T47D (cell line): ENCODE results near the gene C17orf50.
A peak's percentile ranks its signal among the peaks of the same experiment; 100 is the strongest.

Experiments
- DNase-seq, 2 experiments: peaks; one replicate each; pipeline versions ENCODE4 v3.0.0 to v3.0.0-alpha.2; 2011 to 2012; ENCODE audit warnings: low read depth in 1 of 2, low spot score in 1 of 2
- JUND ChIP-seq: IDR thresholded peaks from 2 replicates; pipeline ENCODE4 v1.6.1; 2012; ENCODE audit warnings: low read depth
- in situ Hi-C: cut with HindIII; loops from 2 replicates; pipeline ENCODE4 v1.10.0; 2016; ENCODE audit warnings: low sequenced_read_pairs, low pct_unique_long_range_greater_than_20kb

Gene C17orf50

DNA sequence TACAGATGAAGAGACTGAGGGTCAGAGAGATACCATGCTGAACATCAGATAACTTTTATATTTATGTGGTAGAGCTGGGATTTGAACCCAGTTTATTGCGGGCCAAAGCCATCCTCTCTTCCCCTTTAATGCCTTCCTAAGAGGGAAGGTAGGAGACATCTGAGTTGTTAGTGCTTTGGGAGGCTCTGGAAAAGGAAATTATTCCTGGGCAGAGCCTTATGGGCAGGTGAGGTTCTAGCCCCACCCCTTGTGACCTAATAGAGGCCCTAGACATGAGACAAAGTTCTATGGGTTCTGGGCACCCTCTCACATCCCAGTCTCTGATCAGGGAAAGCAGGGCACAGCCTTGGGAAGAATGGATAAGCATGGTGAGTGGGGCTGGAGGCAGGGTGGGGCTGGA lies at the start of gene C17orf50:
C17orf50 (plus strand) TSS at position 301 of the 400 bp plus-strand sequence; CDS start at position 356, 55 bp downstream.
- no peak for DNase-seq
- in situ Hi-C loops, result no loop called here
- no peak for TF ChIP-seq JUND

DNA sequence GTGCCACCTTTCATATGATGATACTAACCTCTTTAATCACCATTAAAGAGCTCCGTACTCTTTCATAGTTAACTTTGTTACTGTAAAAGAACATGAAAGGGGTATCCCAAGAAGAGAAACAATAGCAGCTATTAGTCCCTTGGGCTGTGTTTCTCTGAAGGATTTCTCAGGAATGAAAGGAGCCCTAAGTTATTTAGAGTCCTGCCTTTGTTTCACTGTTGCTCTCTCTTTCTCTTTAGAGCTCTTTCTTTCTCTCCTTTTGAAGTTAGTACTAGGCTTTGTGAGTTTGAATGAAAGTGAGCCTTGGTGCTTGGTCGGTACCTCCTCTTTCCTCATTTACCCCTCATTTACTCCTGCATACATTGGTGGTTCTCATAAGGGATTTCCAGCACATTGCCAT lies 49.7 kb upstream of the C17orf50 start:
- in situ Hi-C loops, result no loop called here
- DNase-seq, result no peak
- no peak for TF ChIP-seq JUND

DNA sequence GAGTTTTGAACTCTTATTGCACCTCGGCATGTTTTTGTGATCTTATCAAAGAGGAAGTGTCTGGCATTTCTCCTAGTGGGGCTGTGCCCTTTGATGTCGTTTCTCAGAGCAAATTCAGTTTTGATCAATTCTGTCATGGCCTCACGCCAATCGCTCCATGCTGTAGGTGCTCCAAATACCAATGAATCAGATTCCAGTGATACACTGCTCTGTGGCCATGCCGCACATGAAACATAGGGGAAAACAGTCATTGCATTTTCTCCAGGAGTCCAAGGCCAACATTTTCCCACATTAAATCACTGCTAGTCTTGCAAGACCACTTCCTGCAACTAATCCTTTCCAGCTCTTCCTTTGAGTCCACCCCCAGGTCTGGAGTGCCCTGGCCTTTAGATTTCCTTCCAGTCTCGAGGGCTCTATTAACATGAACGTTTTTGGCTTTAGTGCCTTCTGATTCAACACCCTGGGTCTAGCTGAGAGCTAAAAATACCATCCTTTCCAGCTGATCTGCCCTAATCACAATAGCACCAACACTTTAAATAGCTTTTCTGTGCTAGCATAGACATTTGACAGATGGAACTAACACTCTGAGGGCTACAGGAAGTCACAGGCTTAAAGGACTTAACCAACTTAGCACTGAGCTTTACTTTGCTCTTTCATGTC lies 47.5 kb upstream of the C17orf50 start:
- DNase-seq, result no peak
- in situ Hi-C loops, result no loop called here
- no peak for TF ChIP-seq JUND

DNA sequence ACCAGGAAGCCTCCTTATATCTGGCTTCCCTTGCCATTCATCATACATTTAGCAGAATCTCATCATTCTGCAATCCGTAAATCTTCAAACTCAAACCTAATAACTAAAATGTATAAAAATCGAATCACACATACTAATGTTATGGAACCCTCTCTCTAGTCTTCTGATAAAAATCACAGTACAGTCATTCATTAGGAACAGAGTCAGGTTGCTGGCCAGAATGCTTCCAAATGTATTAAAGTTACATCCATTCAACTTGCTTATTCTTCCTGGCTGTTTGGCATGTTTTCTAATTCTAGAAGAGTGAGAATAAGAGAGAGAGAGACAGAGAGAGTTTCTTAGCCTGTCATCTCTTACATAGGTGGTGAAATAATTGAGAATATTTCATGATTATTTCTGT lies 45.7 kb upstream of the C17orf50 start:
- in situ Hi-C loops, result no loop called here
- TF ChIP-seq JUND, result no peak
- no peak for DNase-seq

DNA sequence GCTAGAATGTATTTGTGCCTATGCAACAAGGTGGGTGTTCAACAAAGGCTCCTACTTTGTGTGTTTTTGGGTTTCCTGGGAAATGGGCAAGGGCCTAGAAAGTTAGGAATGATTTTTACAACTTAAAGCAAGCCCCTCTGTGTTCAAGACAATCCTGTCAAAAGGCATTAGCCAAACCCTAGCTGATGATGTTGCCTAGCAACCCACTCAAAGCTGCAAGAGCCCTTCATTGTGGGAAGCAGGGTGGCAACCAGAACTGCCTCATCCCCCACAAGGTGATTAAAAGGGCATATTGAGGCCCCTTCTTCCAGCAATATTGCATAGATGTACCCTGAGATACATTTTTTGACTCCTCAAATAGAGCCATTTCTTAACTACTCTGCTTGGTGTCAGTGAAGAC lies 45.3 kb upstream of the C17orf50 start:
- in situ Hi-C loops, result no loop called here
- no peak for DNase-seq
- TF ChIP-seq JUND, result no peak

DNA sequence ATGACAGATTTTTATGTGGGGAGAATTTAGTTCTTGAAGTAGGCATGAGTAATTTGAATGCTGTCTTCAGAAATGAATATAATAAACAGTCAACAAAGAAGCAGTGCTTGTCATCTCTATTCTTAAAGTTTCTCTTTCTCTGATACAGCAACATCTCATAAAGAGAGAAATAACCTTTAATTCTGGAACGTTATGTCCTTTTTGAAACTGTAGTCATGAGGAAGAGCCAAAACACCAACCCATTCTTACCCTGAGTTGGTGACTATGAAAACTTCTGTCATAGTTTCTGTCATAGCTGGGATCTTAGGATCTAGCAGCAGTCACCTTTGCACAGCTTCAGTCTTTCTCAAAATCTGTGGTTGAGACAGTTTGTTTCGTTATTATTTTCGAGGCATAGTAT lies 44.5 kb upstream of the C17orf50 start:
- in situ Hi-C loops, result no loop called here
- DNase-seq, result no peak
- no peak for TF ChIP-seq JUND

DNA sequence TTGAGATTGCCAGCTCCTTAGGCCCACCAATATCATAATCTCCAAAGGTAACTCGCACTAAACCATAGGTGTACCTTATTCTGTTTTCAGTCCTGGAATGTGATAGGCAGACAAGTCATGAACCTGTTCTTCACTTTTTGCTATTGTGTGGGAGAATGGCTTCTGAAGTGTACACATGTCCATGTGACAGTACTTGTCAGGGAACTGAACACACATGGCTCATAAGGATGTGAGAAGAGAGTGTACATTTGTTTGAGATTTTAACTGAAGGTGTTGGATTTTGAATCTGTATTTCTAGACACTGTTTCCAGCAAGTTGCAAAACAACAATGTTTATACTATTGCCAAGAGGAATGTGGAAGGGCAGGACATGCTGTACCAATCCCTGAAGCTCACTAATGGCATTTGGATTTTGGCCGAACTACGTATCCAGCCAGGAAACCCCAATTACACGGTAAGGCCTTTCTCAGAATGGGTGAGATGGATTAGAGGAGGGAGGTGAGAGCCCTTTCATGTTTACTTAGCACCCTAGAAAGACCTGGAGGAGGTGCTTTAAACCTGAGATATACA lies 43.7 kb upstream of the C17orf50 start:
- TF ChIP-seq JUND, result peak; percentile 9; the same call in 1 of the 2 replicates
- in situ Hi-C loops, result no loop called here

DNA sequence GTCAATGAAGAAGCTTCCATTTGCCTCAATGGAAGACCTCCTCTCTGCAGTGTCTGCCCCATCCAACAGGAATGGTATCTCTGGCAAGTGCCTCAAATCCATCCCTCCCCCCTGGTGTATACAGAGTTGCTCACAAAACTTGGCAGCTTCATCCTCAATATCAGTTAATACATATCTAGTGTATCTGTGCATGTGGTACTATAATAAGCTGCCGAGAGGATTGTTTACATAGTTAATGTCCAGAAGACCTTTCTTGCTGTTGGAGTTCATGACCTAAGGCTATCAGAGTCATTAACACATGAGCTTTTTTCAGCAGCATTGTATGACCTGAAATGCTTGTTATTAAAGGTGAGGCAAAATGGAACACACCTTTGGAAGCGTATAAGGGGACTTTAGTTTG lies 43.2 kb upstream of the C17orf50 start:
- in situ Hi-C loops, result no loop called here

More for the DNA sequence above, 43.7 kb upstream of the C17orf50 start:
- DNase-seq, result peak in 1 of 2 experiments; percentile 89

DNA sequence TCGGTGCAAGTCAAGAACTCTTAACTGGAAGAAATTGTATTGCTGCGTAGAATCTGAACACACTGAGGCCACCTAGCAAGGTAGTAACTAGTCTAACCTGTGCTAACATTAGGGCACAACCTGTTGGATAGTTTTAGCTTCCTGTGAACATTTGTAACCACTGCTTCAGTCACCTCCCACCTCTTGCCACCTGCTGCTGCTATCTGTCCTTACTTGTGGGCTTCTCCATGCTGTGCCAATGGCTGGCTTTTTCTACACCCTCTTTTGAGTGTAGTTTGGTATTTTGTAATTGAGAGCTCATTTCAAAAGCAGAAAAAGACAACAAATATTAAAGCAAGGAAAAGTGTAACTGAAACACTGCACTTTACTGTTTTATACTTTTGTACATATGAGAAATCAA lies 37.0 kb upstream of the C17orf50 start:
- in situ Hi-C loops, result no loop called here
- TF ChIP-seq JUND, result no peak
- no peak for DNase-seq

More for the DNA sequence above, 43.2 kb upstream of the C17orf50 start:
- TF ChIP-seq JUND, result no peak
- no peak for DNase-seq

DNA sequence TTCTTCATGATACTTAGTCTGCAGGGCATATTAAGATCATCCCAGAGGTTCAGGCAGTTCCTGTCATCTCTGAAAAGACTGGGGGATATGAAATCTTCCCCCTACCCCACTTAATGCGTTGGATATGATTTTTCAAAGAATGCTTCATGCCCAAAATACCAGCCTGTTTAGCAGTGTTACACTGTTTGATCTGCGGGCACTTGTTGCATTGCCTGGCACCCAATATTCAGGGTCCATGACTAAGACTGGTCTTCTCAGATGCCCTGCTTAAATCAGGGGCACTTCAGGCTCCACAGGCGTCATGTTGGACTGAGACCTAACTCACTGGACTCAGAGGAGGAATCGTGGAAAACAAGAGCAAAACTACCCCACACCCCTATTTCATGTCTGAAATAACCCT lies 35.6 kb upstream of the C17orf50 start:
- TF ChIP-seq JUND, result no peak
- in situ Hi-C loops, result loop anchor here (25.0 kb wide), 1 partner anchor 113 kb away; no protein-coding TSS in a partner anchor
- DNase-seq, result no peak

DNA sequence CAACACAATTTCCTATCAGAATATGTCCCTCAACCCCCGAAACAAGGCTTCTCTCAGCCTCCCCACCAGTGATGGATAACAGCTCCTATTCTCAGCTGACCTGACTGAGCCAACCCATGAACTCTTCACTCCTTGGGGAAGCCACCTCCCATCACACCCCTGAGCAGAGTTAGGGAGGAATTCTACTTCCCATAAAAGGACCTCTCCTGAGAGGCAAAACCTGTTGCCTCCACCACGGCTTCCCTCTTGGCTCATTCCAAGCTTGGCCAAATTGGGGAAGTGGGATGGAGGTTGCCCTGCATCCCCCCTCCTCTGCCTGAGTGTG lies 34.9 kb upstream of the C17orf50 start:
- no peak for DNase-seq
- in situ Hi-C loops, result loop anchor here (25.0 kb wide), 1 partner anchor 113 kb away; no protein-coding TSS in a partner anchor
- TF ChIP-seq JUND, result no peak

DNA sequence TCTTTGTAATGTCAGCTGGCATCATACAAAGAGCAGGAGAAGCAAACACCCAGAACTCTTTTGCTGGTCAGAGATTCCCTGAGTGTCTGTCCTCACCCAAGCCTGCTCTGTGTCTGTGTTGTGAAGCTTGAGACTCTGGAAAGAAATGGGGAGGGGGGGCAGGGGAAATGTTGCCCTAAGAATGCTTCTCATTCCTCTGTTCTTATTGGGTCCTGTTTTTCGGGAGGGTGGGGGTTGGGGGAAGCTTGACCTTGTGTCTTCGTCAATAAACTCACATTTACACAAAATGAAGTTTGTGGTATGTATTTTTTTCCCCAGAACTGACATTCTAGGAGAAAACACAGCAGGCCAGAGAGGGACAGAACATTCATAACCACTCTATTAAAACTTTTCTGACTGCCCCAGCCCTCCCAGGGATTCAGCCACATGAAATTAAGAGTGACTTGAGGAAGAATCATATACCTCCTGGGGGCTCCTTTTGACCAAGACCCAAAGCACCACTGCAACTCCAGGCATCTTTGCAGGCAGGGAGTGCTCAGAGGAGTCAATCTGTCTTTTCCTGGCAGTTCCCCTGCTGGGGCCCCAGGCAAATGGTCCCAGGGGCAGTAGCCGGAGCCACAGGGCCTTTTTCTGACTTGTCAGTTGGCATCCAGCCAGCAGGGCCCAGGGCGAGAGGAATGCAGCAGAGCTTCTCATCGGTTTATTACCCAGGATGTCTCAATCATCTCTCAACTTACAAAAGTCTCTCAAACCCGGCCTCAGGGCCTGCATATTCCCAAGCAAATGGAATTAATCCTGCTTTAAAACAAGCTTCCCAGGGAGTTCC lies 34.3 kb upstream of the C17orf50 start:
- DNase-seq, result peak in 1 of 2 experiments; percentile 77
- in situ Hi-C loops, result loop anchor here (25.0 kb wide), 1 partner anchor 114 kb away; no protein-coding TSS in a partner anchor
- no peak for TF ChIP-seq JUND

DNA sequence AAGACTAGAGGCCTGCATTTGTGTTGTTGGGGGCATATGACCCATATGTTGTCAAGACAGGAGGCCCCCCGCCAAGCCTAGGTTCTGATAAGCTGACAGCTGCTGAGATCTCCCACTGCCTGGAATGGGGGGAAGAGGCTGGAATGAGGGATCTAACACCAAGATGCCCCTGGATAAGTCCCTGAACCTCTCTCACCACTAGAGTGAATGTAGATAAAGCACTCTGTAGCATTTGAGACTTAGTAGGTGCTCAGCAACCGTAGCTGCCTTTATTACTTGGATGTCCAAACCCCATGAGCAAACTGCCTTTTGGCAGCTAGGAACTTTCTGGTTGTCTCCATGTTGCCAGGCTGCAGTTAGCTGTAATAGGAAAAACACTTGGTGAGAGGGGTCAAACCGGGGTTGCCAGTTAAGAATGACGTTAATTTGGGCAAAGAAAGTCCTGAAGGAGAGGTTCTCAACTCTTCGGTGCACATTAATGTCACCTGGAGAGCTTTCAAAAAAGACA lies 33.7 kb upstream of the C17orf50 start:
- no peak for DNase-seq
- no peak for TF ChIP-seq JUND
- in situ Hi-C loops, result loop anchor here (25.0 kb wide), 1 partner anchor 115 kb away; no protein-coding TSS in a partner anchor
